OCI-LY1 (cell line): ENCODE data around the gene GCC2.

Experiments used
- H2AFZ ChIP-seq: fragments of 200-600 bp; sonication (generic), shearing (Covaris generic); 2 replicates; pipeline ENCODE4 v1.6.0; 2014; ENCODE audit warnings: antibody characterized with exemption, mild to moderate bottlenecking, low read length
- H3F3A ChIP-seq: fragments of 200-600 bp; sonication (generic), shearing (Covaris generic); 2 replicates; pipeline ENCODE4 v1.6.0; 2014; ENCODE audit warnings: mild to moderate bottlenecking, antibody characterized with exemption, low read length, moderate library complexity; ENCODE audit not compliant: insufficient read depth
- H3K27ac ChIP-seq: fragments of 200-600 bp; sonication (generic); 2 replicates; pipeline ENCODE4 v1.5.1; 2014; ENCODE audit warnings: low read length, mixed run types, mild to moderate bottlenecking, low read depth; ENCODE audit not compliant: poor library complexity, severe bottlenecking
- H3K27me3 ChIP-seq: fragments of 200-600 bp; sonication (generic); 2 replicates; pipeline ENCODE4 v1.6.0; 2014; ENCODE audit warnings: antibody characterized with exemption, mild to moderate bottlenecking, low read length, moderate library complexity; ENCODE audit not compliant: insufficient read depth
- H3K36me3 ChIP-seq: fragments of 200-600 bp; sonication (generic); 2 replicates; pipeline ENCODE4 v1.6.1; 2014; ENCODE audit warnings: mild to moderate bottlenecking, antibody characterized with exemption, low read length, moderate library complexity, mixed read lengths; ENCODE audit not compliant: insufficient read depth
- H3K4me1 ChIP-seq: fragments of 200-600 bp; sonication (generic); 2 replicates; pipeline ENCODE4 v1.5.1; 2014; ENCODE audit warnings: mild to moderate bottlenecking, low read length, moderate library complexity; ENCODE audit not compliant: insufficient read depth, severe bottlenecking
- H3K4me2 ChIP-seq: fragments of 200-600 bp; sonication (generic), shearing (Covaris generic); 2 replicates; pipeline ENCODE4 v1.6.1; 2014; ENCODE audit warnings: low read length
- H3K4me3 ChIP-seq: fragments of 200-600 bp; sonication (generic); 2 replicates; pipeline ENCODE4 v1.5.1; 2014; ENCODE audit warnings: low read length, low read depth, mild to moderate bottlenecking, mixed read lengths; ENCODE audit not compliant: poor library complexity, severe bottlenecking
- H3K79me2 ChIP-seq: fragments of 200-600 bp; shearing (Covaris generic); 2 replicates; pipeline ENCODE4 v1.6.1; 2016; ENCODE audit warnings: mixed run types, low read length, mixed read lengths; ENCODE audit not compliant: insufficient read depth
- H3K9ac ChIP-seq: fragments of 200-600 bp; sonication (generic), shearing (Covaris generic); 2 replicates; pipeline ENCODE4 v1.6.1; 2014; ENCODE audit warnings: mild to moderate bottlenecking, low read length, mixed read lengths
- H3K9me2 ChIP-seq: fragments of 200-600 bp; sonication (generic), shearing (Covaris generic); 2 replicates; pipeline ENCODE4 v1.6.1; 2014; ENCODE audit warnings: low read depth, mild to moderate bottlenecking, low read length, mixed read lengths
- H3K9me3 ChIP-seq: fragments of 200-600 bp; shearing (Covaris generic); 2 replicates; pipeline ENCODE4 v1.6.1; 2014; ENCODE audit warnings: low read length, mixed read lengths
- H4K20me1 ChIP-seq: fragments of 200-600 bp; sonication (generic), shearing (Covaris generic); 2 replicates; pipeline ENCODE4 v1.6.0; 2016; ENCODE audit warnings: mild to moderate bottlenecking, low read length; ENCODE audit not compliant: insufficient read depth
- EZH2 ChIP-seq: fragments of 200-600 bp; sonication (generic), shearing (Covaris generic); IDR thresholded peaks from 2 replicates; pipeline ENCODE4 v1.8.0; 2017; ENCODE audit warnings: borderline replicate concordance, mixed run types, mild to moderate bottlenecking, antibody characterized with exemption, low read length, moderate library complexity, mixed read lengths
- TF ChIP-seq, protein P1 (sequence below): fragments of 200-600 bp; sonication (generic), shearing (Covaris generic); IDR thresholded peaks from 2 replicates; pipeline ENCODE4 v1.5.1; 2017; ENCODE audit warnings: mild to moderate bottlenecking, antibody characterized with exemption, low read length, moderate library complexity, mixed read lengths

GCC2 gene

DNA sequence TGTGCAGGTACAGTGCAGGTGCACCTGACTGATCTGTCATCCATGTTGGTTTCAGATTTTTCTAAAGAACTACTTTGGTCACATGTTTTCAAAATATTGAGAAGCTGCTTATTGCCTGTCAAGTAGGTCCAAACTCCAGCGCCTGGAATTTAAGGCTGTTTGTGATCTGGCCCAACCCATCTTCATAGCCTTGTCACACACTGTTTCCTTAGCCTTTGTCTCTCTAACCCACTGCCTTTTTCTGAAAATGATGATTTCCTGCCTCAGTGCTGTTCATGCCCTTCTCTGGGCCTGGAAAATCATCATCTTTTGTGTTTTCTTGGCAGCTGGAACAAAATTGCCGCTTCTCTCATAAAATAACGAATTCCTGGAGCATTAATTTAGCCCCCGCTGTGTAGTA is 92.4 kb downstream of the GCC2 start:
- no peak overlapping the region for H3K27ac ChIP-seq
- no peak for TF ChIP-seq EZH2
- TF ChIP-seq, protein P1, sequence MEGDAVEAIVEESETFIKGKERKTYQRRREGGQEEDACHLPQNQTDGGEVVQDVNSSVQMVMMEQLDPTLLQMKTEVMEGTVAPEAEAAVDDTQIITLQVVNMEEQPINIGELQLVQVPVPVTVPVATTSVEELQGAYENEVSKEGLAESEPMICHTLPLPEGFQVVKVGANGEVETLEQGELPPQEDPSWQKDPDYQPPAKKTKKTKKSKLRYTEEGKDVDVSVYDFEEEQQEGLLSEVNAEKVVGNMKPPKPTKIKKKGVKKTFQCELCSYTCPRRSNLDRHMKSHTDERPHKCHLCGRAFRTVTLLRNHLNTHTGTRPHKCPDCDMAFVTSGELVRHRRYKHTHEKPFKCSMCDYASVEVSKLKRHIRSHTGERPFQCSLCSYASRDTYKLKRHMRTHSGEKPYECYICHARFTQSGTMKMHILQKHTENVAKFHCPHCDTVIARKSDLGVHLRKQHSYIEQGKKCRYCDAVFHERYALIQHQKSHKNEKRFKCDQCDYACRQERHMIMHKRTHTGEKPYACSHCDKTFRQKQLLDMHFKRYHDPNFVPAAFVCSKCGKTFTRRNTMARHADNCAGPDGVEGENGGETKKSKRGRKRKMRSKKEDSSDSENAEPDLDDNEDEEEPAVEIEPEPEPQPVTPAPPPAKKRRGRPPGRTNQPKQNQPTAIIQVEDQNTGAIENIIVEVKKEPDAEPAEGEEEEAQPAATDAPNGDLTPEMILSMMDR: no peak
- H3K4me2 ChIP-seq: no peak overlapping the region
- H3K79me2 ChIP-seq: no peaks in the 10 kb centered on the region; the same call in 1 of the 2 replicates
- H3K4me1 ChIP-seq: peaks cover 5% of the 10 kb centered on the region
- no peaks in the 10 kb centered on the region for H4K20me1 ChIP-seq
- no peak overlapping the region for H3K4me3 ChIP-seq
- H3K27me3 ChIP-seq: no peaks in the 10 kb centered on the region
- peaks cover 6% of the 10 kb centered on the region; the same call in 1 of the 2 replicates for H3K36me3 ChIP-seq
- no peak overlapping the region for H2AFZ ChIP-seq
- no peaks in the 10 kb centered on the region for H3K9me3 ChIP-seq
- H3F3A ChIP-seq: no peaks in the 10 kb centered on the region
- H3K9me2 ChIP-seq: no peaks in the 10 kb centered on the region
- H3K9ac ChIP-seq: no peak overlapping the region

- Histone ChIP-seq H2AFZ (no peak overlapping the region), H4K20me1 (peaks cover 2% of the 10 kb centered on the region; the same call in 1 of the 2 replicates), H3K4me1 (peaks cover under 1% of the 10 kb centered on the region), H3K9ac (no peak overlapping the region), H3K36me3 (peaks cover 6% of the 10 kb centered on the region; the same call in 1 of the 2 replicates), H3K4me2 (no peak overlapping the region), H3K79me2 (no peaks in the 10 kb centered on the region; the same call in 1 of the 2 replicates), H3K4me3 (no peak overlapping the region), H3K9me2 (no peaks in the 10 kb centered on the region), H3K27me3 (no peaks in the 10 kb centered on the region), H3K27ac (no peak overlapping the region), H3F3A (no peaks in the 10 kb centered on the region), H3K9me3 (no peaks in the 10 kb centered on the region)
- no peak for TF ChIP-seq EZH2
- TF ChIP-seq, protein P1: no peak
These were observed 93.1 kb downstream of the GCC2 start for GRCh38 chr2:108542071-108542470.

DNA sequence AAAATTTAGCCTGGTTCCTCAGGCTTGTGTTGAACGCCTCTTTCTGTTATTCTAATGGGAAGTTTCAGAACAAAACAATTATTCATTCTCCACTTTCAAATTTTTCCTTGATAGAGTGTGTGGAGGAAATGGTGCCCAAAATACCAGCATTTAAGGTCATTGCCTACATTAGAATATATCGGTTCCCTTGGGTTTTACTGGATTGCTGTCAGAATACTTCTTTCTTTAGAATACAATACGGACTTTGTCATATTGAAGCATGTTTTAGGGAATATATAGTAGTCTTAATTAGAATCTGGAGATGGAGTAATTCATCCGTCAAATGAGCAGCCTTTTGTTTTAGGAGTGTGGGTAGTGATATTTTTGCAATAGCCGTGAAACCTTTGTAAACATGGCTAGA is 98.6 kb downstream of the GCC2 start:
- Histone ChIP-seq H4K20me1 (peaks cover 3% of the 10 kb centered on the region; the same call in 1 of the 2 replicates), H3F3A (no peaks in the 10 kb centered on the region), H3K27ac (no peak overlapping the region), H2AFZ (no peak overlapping the region), H3K27me3 (no peaks in the 10 kb centered on the region), H3K79me2 (0 out of 2 replicates have a peak, but pooled peaks cover 4% of the 10 kb centered on the region), H3K9me2 (no peaks in the 10 kb centered on the region), H3K4me1 (no peaks in the 10 kb centered on the region), H3K36me3 (peaks cover 4% of the 10 kb centered on the region; the same call in 1 of the 2 replicates), H3K4me3 (no peak overlapping the region), H3K4me2 (no peak overlapping the region), H3K9ac (no peak overlapping the region), H3K9me3 (no peaks in the 10 kb centered on the region)
- TF ChIP-seq, protein P1: no peak
- TF ChIP-seq EZH2: no peak
